ENCODE measurements around the gene EPHA10.
A peak's percentile ranks its signal among the peaks of the same experiment; 100 is the strongest.

EPHA10 gene

GRCh38 chr1:37764888-37765441, at the start of gene EPHA10:
Gene EPHA10 (minus strand): TSS chr1:37765120. CDS start chr1:37765066, 54 bp downstream.
- no peak within 1 kb of the TSS for H3K9ac ChIP-seq (ENCODE audit: low read depth, low read length)
- peaks cover 17% of the 10 kb centered on the region for H3K4me1 ChIP-seq (ENCODE audit: control insufficient read depth, insufficient read depth, low read length)
- peak within 1 kb of the TSS; percentile 59 for H3K4me3 ChIP-seq (ENCODE audit: low read depth, low read length)
- no peaks in the 10 kb centered on the region for H3K9me3 ChIP-seq (ENCODE audit: control insufficient read depth, insufficient read depth, low read length)
- peaks cover 84% of the 10 kb centered on the region for H3K27me3 ChIP-seq (ENCODE audit: control insufficient read depth, insufficient read depth, low read length)
- no peak within 1 kb of the TSS for H3K27ac ChIP-seq (ENCODE audit: low read depth, low read length)
- H3K36me3 ChIP-seq (ENCODE audit: control insufficient read depth, insufficient read depth, low read length): no peaks in the 10 kb centered on the region

GRCh38 chr1:37814252-37814651, 49.3 kb upstream of the EPHA10 start:
- Histone ChIP-seq H3K27ac (ENCODE audit: low read depth, low read length) (no peak overlapping the region), H3K4me3 (ENCODE audit: low read depth, low read length) (no peak overlapping the region), H3K36me3 (ENCODE audit: control insufficient read depth, insufficient read depth, low read length) (peaks cover 36% of the 10 kb centered on the region), H3K9ac (ENCODE audit: low read depth, low read length) (no peak overlapping the region), H3K27me3 (ENCODE audit: control insufficient read depth, insufficient read depth, low read length) (no peaks in the 10 kb centered on the region), H3K9me3 (ENCODE audit: control insufficient read depth, insufficient read depth, low read length) (no peaks in the 10 kb centered on the region), H3K4me1 (ENCODE audit: control insufficient read depth, insufficient read depth, low read length) (0 out of 2 replicates have a peak, but pooled peaks cover 3% of the 10 kb centered on the region)

GRCh38 chr1:37813529-37814145, 48.7 kb upstream of the EPHA10 start:
- H3K9me3 ChIP-seq (ENCODE audit: control insufficient read depth, insufficient read depth, low read length): no peaks in the 10 kb centered on the region
- H3K4me1 ChIP-seq (ENCODE audit: control insufficient read depth, insufficient read depth, low read length): 0 out of 2 replicates have a peak, but pooled peaks cover 5% of the 10 kb centered on the region
- H3K27me3 ChIP-seq (ENCODE audit: control insufficient read depth, insufficient read depth, low read length): no peaks in the 10 kb centered on the region
- no peak overlapping the region for H3K27ac ChIP-seq (ENCODE audit: low read depth, low read length)
- H3K36me3 ChIP-seq (ENCODE audit: control insufficient read depth, insufficient read depth, low read length): peaks cover 34% of the 10 kb centered on the region
- H3K4me3 ChIP-seq (ENCODE audit: low read depth, low read length): no peak overlapping the region
- no peak overlapping the region for H3K9ac ChIP-seq (ENCODE audit: low read depth, low read length)

DNA sequence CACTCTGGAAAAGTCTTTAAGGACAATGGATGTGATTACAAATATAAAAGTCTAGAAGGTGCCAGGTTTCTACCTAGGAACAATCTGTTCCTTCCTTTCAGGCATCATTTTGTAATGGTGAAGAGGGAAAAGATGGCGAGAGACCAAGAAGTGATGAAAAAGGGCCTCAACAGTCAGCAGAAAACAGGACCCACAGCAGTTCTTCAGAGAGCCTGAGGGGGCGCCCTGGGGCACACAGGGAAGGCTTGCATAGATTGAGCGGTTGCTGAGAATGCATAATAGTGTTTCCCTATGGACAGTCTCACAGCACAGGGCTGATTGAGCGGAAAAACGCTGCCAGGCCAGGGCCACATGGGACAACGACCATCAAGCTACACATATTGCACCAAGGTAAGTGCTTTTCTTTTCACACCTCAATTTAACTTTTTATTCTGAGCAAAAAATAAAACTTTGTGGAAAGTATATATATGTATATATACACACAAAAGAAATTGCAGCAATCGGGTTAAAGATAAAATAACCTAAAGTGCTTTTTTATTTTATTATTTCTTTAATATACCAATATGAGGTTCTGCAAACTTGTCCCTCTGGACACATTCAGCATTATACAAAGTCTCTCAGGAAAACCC, 46.2 kb upstream of the EPHA10 start:
- no peak overlapping the region for H3K9ac ChIP-seq (ENCODE audit: low read depth, low read length)
- peaks cover 35% of the 10 kb centered on the region for H3K36me3 ChIP-seq (ENCODE audit: control insufficient read depth, insufficient read depth, low read length)
- H3K4me1 ChIP-seq (ENCODE audit: control insufficient read depth, insufficient read depth, low read length): peaks cover 9% of the 10 kb centered on the region; the same call in 1 of the 2 replicates
- H3K27ac ChIP-seq (ENCODE audit: low read depth, low read length): peak overlapping the region; percentile 40
- H3K9me3 ChIP-seq (ENCODE audit: control insufficient read depth, insufficient read depth, low read length): no peaks in the 10 kb centered on the region
- H3K4me3 ChIP-seq (ENCODE audit: low read depth, low read length): no peak overlapping the region
- H3K27me3 ChIP-seq (ENCODE audit: control insufficient read depth, insufficient read depth, low read length): no peaks in the 10 kb centered on the region

- H3K27ac ChIP-seq (ENCODE audit: low read depth, low read length): peak overlapping the region; percentile 9
- H3K9ac ChIP-seq (ENCODE audit: low read depth, low read length): no peak overlapping the region
- no peaks in the 10 kb centered on the region for H3K9me3 ChIP-seq (ENCODE audit: control insufficient read depth, insufficient read depth, low read length)
- no peak overlapping the region for H3K4me3 ChIP-seq (ENCODE audit: low read depth, low read length)
- H3K4me1 ChIP-seq (ENCODE audit: control insufficient read depth, insufficient read depth, low read length): peaks cover 9% of the 10 kb centered on the region; the same call in 1 of the 2 replicates
- H3K36me3 ChIP-seq (ENCODE audit: control insufficient read depth, insufficient read depth, low read length): peaks cover 35% of the 10 kb centered on the region
- no peaks in the 10 kb centered on the region for H3K27me3 ChIP-seq (ENCODE audit: control insufficient read depth, insufficient read depth, low read length)
Observed at GRCh38 chr1:37809942-37810341, 45.0 kb upstream of the EPHA10 start.

DNA sequence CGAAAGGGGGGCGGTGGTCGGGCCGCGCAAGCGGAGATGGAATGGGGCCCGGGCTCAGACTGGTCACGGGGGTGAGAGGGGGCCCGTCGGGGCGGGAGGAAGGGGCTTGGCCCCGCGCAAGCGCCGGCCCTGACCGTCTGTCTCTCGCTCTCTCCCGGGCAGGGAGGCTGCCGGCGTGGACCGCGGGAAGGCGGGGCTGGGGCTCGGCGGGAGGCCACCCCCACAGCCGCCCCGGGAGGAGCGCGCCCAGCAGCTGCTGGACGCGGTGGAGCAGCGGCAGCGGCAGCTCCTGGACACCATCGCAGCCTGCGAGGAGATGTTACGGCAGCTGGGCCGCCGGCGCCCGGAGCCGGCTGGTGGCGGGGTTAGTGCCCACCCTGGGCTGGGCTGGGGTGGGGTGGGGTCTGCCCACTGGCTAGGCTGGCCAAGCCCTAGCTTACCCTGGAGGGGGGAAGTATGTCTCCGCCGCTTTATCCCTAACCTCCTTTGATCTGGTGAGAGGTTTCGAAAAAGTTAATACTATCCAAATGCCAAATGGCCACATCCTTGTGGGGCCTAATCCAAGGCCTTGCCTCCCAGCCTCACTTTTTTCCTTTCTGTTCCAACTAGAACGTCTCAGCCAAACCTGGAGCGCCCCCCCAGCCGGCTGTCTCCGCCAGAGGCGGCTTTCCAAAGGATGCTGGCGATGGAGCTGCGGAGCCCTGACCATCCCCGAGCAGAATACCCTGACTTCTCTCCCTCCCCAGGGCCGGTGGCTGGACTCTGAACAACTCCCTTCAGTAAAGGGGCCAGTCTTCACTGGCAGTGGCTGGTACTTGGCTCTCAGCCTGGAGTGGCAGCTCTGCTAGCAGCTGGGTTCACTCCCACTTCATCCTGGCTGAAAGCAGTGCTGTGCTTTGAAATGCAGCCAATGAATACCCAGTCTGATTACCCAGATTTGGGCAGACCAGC, 43.7 kb upstream of the EPHA10 start:
- Histone ChIP-seq H3K9ac (ENCODE audit: low read depth, low read length) (peak overlapping the region; percentile 27; the same call in 1 of the 2 replicates), H3K27ac (ENCODE audit: low read depth, low read length) (peak overlapping the region; percentile 77)

DNA sequence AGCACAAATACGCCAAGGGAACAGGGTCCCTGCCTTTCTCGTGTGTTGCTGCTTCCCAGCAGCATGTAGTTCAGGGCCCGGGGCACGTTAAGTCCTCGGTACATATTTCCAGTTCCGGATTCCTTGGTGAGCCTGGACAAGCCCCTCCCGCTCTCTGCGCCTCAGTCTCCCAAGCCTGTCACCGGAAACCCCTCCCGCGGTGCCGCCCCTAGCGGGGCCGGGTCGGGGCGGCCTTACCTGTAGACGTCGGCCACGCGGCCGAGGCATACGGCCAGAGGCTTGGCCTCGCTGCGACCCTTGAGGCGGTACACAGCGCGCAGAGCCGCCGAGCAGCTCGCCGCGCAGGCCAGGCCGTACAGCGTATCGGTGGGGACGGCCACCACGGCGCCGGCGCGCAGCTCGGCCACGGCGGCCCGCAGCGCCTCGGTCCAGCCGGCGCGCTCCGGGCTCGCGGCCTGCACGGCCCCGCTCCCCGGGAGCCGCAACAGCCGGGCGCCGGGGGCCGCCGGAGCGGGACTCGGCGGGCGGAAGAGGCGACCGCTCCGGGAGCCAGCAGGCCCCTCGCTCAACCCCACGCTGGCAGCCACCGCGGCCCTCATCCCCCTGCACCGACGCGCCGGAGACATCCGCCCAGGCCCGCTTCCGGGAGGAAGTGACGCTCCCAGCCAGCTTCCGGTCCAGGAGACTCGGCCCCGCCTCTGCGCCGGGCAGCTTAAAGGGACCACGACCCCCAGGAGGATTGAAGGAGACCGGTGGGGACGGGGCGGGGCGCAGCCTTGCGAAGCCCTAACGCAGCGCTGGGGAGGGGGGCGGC, 42.8 kb upstream of the EPHA10 start, which contains the start of the genes C1orf122 and YRDC:
Gene C1orf122, plus strand, starts transcription at position 236 of the 814 bp plus-strand sequence. CDS start 615 bp downstream, outside the sequence.
Gene YRDC, minus strand, starts transcription at position 654 of the 814 bp plus-strand sequence. Its CDS starts 28 bp downstream, at position 626.
- peaks cover 9% of the 10 kb centered on the region; the same call in 1 of the 2 replicates for H3K4me1 ChIP-seq (ENCODE audit: control insufficient read depth, insufficient read depth, low read length)
- H3K9ac ChIP-seq (ENCODE audit: low read depth, low read length): peak within 1 kb of the TSS; percentile 89
- H3K36me3 ChIP-seq (ENCODE audit: control insufficient read depth, insufficient read depth, low read length): peaks cover 49% of the 10 kb centered on the region
- H3K4me3 ChIP-seq (ENCODE audit: low read depth, low read length): peak within 1 kb of the TSS; percentile 85
- peak within 1 kb of the TSS; percentile 77 for H3K27ac ChIP-seq (ENCODE audit: low read depth, low read length)
- no peaks in the 10 kb centered on the region for H3K9me3 ChIP-seq (ENCODE audit: control insufficient read depth, insufficient read depth, low read length)
- no peaks in the 10 kb centered on the region for H3K27me3 ChIP-seq (ENCODE audit: control insufficient read depth, insufficient read depth, low read length)

More for the DNA sequence above, 43.7 kb upstream of the EPHA10 start:
- Histone ChIP-seq H3K27me3 (ENCODE audit: control insufficient read depth, insufficient read depth, low read length) (no peaks in the 10 kb centered on the region), H3K4me3 (ENCODE audit: low read depth, low read length) (peak overlapping the region; percentile 85), H3K36me3 (ENCODE audit: control insufficient read depth, insufficient read depth, low read length) (peaks cover 40% of the 10 kb centered on the region), H3K9me3 (ENCODE audit: control insufficient read depth, insufficient read depth, low read length) (no peaks in the 10 kb centered on the region), H3K4me1 (ENCODE audit: control insufficient read depth, insufficient read depth, low read length) (peaks cover 9% of the 10 kb centered on the region; the same call in 1 of the 2 replicates)

DNA sequence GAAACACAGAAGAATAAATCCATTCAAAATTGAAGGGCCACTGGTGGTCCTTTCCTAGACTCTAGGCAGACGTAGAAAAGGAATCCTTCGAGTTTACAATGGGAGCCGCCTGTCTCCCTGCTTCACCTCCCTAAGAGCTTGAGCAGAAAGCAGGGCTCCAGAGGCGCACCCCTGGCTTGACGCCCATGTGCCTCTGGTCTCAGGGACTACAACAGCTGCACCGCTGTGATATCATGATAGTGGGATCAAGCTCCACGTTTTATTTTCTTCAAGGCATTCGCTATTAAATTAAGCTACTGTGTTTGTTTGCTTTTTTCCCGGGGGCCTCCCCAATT, 42.3 kb upstream of the EPHA10 start:
- Histone ChIP-seq H3K9me3 (ENCODE audit: control insufficient read depth, insufficient read depth, low read length) (no peaks in the 10 kb centered on the region), H3K27me3 (ENCODE audit: control insufficient read depth, insufficient read depth, low read length) (no peaks in the 10 kb centered on the region), H3K4me3 (ENCODE audit: low read depth, low read length) (peak overlapping the region; percentile 85), H3K9ac (ENCODE audit: low read depth, low read length) (peak overlapping the region; percentile 75), H3K27ac (ENCODE audit: low read depth, low read length) (peak overlapping the region; percentile 77), H3K4me1 (ENCODE audit: control insufficient read depth, insufficient read depth, low read length) (peaks cover 9% of the 10 kb centered on the region; the same call in 1 of the 2 replicates), H3K36me3 (ENCODE audit: control insufficient read depth, insufficient read depth, low read length) (peaks cover 55% of the 10 kb centered on the region)

DNA sequence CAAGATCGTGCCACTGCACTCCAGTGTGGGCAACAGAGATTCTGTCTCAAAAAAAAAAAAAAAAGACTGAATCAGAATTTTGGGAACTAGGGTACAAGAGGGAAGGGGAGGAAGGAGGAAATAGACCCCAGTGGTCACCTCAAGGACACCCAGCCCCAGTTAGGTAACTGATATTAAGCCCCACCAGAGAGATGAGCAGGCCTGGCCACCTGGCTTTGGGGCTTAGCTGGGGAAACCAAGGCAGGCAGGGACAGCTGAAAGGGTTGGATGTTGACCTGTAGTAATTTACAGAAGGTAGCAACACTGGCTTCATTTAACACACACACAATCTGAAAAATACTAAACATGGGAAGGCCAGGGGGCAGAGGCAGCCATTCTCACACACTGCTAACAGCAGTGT, 37.5 kb upstream of the EPHA10 start:
- no peak overlapping the region for H3K27ac ChIP-seq (ENCODE audit: low read depth, low read length)
- H3K4me3 ChIP-seq (ENCODE audit: low read depth, low read length): no peak overlapping the region
- peaks cover 82% of the 10 kb centered on the region for H3K36me3 ChIP-seq (ENCODE audit: control insufficient read depth, insufficient read depth, low read length)
- H3K9ac ChIP-seq (ENCODE audit: low read depth, low read length): no peak overlapping the region
- peaks cover 4% of the 10 kb centered on the region; the same call in 1 of the 2 replicates for H3K4me1 ChIP-seq (ENCODE audit: control insufficient read depth, insufficient read depth, low read length)
- no peaks in the 10 kb centered on the region for H3K27me3 ChIP-seq (ENCODE audit: control insufficient read depth, insufficient read depth, low read length)
- H3K9me3 ChIP-seq (ENCODE audit: control insufficient read depth, insufficient read depth, low read length): no peaks in the 10 kb centered on the region

Data from HUES48 (cell line).